Measurements from ENCODE around the gene PNP.
"Not testable (repeated sequence)": the region's sequence is repeated elsewhere in the genome, so short reads cannot be mapped to it uniquely, and the experiment has no call there.

Gene PNP

DNA sequence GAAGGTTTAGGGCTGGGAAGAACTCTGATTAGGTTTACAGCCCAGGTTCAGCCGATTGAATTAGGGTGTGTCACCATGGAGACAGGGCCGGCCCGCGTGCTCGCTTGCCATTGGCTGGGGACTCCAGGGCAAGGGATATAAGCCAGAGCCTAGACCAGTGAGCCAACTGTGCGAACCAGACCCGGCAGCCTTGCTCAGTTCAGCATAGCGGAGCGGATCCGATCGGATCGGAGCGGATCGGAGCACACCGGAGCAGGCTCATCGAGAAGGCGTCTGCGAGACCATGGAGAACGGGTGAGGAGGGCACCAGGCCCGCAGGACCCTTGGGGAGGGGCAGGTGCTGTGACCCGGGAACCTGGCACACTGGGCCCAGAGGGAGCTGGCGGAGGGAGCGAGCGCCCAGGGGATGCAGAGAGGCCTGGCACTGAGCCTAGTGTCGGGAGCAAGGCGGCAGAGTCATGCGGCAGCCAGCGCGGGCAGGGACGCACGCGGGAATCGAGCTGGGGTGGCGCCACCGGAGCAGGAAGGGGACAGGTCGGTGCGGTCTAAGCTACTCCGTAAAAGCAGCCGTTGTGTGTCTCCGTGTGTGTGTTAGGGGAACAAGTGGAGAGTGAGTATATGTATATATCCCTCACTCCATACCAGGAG is at the start of gene PNP:
PNP (plus strand) TSS at position 165 of the 648 bp plus-strand sequence; CDS start at position 284, 119 bp downstream.
- peak; percentile 70 for DNase-seq

DNA sequence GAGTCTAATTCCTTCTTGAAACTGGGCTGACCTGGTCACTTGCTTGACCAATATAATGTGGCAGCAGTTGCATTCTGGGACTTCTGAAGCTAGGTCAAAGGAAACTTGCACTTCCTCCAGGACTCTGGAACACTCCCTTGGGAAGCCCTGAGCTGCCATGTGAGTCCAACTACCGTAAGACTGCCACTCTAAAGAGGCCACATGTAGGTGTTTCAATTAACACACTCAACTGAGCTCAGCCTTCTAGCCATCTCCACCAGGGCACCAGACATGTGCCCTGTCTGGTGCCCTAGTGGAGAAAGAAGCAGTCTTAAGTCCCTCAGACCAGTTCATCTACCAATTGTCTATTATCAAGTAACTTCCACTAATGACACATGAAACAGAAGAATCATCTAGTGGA is 49.8 kb upstream of the PNP start:
- no peak for DNase-seq

DNA sequence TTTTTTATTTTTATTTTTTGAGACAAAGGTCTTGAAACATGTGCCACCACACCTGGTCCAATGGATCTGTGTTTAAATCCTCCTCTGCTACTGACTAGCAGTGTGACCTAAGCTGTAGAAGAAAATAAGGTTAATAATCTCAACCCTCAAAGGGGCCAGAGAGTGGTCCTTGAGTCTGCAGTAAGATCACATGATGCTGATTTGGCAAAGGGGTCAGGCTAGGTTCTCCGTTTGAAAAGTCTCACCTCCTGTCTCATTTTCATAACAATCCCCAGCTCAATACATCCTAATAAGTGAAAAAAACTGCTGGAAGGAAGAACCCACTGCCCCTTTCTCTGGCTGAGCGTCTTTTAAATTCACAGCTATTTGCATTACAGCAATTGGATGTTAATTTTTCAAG is 47.9 kb upstream of the PNP start:
- no peak for DNase-seq

- no peak for DNase-seq
Measured at GRCh38 chr14:20422886-20423285, 46.3 kb upstream of the PNP start.

DNA sequence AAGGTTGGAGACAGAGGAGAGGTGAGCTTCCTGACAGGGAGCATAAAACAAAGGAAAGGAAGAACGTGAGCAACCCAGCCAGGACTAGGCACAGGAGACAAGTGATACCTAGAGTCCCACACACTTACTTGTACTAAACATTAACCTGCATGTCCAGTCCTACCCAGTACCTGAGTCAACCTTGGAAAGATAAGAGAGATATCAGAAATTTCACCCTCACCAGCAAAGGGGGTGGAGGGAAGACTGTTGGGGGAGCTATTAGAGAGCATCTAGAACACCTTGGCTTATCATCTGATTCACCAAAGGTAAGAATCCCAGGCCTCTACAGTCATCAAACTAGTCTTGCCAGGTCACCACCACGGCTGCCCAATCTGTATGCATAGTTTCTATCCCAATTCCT is 44.4 kb upstream of the PNP start:
- no peak for DNase-seq

DNA sequence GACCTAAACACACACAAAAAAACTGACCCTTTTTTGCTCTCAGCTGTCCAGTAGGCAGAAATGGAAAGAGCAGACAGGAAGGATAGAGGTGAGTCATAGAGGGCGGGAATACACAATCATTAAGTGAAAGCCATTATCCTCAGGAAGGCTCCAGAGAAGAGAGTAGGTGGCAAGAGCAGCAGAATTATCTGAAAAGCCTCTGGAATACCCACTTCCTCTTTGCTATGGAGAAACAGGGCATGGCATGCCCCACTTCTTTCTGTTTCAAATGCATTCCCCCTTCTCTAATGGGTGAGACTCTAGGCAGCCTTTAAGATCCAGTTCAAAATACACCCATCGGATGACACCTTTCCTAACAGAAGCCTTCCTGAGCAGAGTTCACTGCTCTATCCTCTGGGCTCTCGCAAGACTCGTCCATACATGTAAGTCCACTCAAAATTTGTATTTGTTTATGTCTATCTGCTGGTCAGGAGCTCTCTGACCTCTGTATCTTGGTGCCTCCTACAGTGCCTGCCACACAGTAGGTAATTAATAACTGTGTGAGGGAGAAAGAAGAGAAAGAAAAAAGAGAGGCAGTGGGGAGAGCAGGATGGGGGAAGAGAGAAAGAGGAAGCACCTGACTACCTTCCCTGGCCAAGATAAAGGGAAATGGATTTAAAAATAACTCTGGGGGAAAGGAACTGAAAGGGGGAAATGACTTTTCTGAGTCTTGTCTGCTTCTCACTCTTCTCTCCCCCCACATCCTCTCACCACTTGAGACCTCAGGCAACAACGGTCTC is 41.8 kb upstream of the PNP start:
- peak; percentile 31 for DNase-seq

DNA sequence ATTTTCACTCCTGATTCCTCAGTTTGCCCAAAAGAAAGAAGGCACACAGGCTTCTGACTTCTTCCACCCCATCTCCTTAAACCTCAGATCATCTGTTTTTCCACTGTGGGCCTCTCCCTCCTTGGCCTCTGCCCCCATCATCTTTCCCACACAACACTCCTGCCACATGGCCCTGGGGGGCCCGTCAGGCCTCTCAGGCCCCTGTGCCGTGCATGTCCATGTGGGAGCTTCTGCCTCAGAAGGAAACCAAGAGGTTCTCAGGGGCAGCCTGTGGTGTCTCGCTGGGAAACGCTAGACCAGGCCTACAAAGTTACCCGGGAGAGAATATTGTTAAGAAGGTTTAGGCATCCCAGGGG is 41.2 kb upstream of the PNP start:
- DNase-seq, result no peak

- no peak for DNase-seq
Measured at GRCh38 chr14:20428802-20429201, 40.4 kb upstream of the PNP start.

GRCh38 chr14:20429801-20430669 is 39.2 kb upstream of the PNP start:
- peak; percentile 83 for DNase-seq

DNA sequence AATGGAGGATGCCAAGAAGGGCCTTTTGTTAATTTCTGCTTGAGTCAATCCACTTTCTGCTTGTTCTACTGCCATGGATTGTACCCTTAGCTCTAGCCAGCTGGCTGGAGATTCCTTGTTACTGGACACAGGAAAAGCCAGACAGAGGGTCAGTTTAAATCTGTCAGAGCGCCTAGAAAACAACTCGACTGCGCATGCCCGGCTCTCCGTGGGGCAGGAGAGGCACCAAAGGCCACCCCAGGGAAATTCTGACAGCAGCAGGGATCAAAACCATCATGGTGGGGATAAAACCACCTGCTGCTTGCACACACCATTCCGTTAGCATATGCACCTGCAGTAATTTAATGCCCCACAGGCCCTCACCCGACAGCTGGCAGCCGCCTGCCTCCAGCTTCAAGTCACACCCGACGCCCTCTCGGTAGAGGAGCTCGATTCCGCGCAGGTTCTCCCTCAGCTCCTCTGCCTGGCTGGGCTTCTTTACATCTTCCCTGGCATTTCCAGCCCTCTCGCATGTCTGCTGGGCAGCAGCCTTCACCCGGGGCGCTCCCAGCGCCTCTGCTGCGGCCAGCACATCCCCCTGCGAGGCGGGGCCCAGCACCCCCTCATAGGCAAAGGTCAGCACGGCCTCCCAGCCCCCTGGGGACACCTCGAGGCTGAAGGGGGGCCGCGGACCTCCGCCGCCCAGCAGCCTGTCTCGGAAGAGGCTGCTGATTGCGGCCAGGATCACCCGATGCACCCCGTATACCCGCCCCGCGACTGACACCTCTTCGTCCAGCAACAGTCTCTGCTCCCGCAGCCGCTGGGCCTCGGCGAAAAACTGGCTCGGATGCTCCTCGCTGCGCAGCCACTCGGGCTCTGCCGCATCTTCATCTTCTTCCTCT is 34.3 kb upstream of the PNP start:
- no peak for DNase-seq

DNA sequence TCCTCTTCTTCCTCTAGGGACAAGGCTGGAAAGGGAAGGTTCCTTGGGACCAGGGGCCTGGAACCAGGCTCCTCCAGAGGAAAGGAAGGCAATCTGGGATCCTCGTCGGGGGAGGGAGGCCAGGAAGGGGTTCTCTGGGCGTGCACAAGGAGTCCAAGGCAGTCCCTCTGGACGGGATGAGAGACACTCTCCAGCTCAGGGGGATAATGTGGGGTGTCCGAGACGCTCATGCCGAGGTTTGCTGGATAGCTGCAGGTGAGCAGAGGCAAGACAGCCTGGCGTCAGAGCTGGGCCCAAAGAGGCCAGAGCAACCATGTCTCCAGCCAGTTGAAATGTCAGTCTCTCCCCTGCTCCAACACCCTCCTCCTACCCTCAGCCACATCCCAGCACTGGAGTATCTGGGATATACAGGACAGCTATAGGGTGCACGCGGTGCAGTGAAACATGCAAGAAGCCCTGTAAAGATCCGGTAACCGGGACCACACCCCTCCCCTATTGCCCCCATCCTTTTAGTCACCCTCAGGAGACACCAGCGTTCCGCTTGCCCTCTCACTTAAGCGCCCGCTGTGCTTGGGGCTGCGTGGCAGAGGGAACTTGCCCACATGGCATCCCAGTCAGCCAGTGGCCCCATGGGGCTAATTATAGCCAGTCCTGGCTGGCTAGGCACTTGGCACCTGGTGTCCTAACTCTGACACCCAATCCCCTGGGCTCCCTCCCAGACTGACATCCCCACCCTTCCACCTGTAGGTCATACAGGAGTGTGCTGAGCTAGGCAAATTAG is 33.4 kb upstream of the PNP start, which contains the start of gene KLHL33:
KLHL33 (minus strand) TSS at position 585 of the 781 bp plus-strand sequence; CDS start at position 230, 355 bp downstream.
- DNase-seq, result no peak

GRCh38 chr14:20436363-20436755 is 32.8 kb upstream of the PNP start:
- DNase-seq, result no peak

GRCh38 chr14:20438664-20439063 is 30.5 kb upstream of the PNP start:
- no peak for DNase-seq

DNA sequence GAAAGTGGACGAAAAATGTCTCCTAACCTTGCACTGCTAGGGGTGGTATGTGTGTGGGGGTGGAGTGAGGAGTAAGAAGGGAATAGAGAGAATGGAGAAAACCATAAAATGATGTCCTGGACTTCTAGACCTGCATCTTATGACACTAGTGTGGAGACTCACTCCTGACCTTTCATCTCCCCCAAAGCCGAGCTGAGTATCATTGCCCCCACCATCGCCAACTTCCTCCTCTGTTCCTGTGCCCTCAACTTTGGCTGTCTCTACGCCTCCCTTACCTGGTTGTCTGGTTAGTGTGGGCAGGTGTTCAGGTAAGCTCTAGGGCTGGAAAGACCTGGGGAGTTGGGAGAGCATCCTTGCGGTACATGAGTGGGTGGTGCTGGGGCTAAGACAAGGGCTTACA is 28.7 kb upstream of the PNP start:
- no peak for DNase-seq

DNA sequence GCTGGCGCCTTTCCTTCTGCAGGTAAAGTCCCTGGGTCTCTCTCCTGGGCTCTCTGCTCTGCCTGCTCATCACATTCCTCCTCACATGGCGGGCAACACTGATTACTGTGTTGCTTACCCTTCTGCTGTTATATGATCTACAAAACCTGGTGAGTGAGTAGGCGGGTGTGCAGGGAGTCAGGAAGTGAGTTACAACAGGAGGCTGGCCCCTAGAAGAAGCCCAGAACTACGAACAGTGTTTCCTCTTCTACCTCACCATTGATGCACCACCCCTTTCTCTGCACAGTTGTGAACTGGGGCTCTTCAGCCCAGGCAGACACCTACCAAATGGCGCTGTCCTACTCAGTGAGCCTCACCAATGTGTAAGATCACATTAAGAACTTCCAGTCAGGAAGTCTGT is 28.3 kb upstream of the PNP start:
- no peak for DNase-seq

- DNase-seq, result no peak
Measured at GRCh38 chr14:20441461-20441860, 27.7 kb upstream of the PNP start.

DNA sequence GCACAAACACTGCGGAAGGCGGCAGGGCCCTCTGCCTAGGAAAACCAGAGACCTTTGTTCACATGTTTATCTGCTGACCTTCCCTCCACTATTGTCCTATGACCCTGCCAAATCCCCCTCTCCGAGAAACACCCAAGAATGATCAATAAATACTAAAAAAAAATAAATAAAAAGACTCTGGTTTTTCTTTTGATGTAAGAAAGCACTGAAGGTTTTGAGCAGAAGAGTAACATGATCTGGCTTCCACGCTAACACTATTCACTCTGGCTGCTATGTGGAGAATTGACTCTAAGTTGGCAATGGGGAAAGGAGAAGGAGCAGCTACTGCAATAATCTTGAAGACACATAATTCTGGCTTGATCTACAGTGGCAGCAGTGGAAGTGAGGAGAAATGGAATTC is 25.6 kb upstream of the PNP start:
- not testable (repeated sequence) for DNase-seq

DNA sequence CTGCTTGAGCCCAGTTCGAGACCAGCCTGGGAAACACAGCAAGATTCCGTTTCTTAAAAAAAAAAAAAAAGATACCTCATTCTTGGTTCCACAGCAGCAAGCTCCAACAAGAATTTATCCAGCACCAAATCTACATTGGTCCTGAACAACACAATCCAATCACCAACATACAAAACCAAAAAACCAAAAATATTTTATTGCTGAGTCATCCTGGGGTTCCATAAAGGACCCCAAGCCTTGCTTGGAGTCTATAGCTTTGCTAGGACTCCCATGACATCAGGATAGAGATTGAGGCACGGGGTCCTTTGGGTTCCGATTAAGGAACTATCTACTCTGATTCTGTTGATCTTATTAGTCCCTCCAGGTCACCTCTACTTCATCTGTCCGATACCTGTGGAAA is 22.3 kb upstream of the PNP start:
- DNase-seq, result no peak

GRCh38 chr14:20452831-20453230 is 16.4 kb upstream of the PNP start:
- not testable (repeated sequence) for DNase-seq

DNA sequence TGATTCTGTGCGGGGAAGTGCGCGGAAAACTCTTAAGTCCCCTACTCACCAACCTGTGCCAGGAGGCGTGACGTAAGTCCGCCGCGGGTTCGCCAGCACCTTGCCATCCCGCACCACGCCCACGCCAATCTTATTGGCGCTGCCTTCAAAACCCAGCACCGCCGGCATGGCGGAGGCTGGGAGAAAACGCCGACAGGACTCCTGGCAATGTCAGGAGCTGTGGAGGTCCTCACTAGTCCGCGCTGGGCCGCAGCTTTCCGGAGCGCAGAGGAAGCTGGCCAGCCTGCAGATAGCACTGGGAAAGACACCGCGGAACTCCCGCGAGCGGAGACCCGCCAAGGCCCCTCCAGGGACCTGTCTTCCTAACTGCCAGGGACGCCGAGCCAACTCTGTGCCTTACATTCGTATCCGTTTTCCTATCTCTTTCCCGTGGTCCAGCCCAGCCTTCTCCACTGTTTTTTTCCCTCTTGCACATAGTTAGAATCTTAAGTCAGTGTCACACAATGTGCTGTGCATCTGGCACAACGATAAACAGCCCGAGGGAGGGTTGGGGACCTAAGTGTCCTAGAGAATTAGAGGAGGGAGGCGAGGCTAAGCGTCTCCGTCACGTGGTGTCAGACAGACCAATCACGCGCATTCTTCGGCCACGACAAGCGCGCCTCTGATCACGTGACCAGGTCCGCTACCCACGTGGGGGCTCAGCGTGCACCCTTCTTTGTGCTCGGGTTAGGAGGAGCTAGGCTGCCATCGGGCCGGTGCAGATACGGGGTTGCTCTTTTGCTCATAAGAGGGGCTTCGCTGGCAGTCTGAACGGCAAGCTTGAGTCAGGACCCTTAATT is 14.5 kb upstream of the PNP start, which contains the start of the genes APEX1 and OSGEP:
APEX1 (plus strand) TSS at position 711 of the 839 bp plus-strand sequence. CDS start 420 bp downstream, outside the sequence.
OSGEP (minus strand) TSS at position 297 of the 839 bp plus-strand sequence; CDS start at position 168, 129 bp downstream.
- peak; percentile 97 for DNase-seq
